GM21619 (cell line): Measurements from ENCODE around the gene DYNLRB1.
"Not testable (repeated sequence)": the region's sequence is repeated elsewhere in the genome, so short reads cannot be mapped to it uniquely, and the experiment has no call there.

Source experiments
- ATAC-seq: cut with Tn5 transposase; IDR thresholded peaks from one replicate; pipeline ENCODE4 v1.9.1; 2021; ENCODE audit not compliant: unreplicated experiment

The DYNLRB1 gene

DNA sequence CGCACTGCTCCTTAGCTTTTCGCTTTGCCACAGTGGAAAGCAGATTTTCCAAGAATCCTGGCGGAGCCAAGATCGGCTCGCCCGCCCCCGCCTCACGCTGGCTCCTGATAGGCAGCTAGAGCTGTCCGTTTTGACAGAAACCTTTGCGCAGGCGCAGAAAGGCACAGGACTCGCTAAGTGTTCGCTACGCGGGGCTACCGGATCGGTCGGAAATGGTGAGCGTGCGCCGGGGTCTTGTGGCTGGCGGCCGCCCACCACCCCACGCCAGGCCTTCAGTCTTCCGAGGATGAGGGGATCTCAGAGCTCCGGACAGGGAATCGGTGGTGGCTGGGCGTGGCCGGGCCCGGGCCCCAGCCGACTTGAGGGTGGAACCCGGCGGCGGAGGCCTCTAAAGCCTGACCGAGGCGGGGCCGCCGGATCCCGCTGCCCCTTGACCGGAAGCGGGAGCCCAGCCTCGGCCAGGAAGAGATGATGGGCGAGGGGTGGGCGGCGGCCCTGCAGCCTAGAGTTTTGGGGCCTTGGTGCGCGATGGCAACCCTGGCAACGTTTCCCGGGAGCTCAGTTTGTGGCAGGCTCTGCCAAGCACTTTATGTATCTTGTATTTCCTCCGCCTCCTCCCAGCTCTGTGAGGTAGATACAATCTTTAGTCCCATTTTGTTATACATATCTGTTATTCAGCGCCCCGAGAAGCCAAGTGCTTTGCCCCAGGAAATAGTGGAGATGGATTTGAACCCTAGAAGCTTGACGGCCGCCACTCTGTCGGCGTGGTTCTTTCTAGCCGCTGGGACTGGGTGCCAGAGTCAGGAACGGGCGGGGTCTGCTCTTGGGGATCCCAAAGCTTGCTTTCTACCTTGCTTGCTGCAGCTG, at the start of gene DYNLRB1:
Gene DYNLRB1, plus strand, starts transcription at position 176 of the 867 bp plus-strand sequence. Its CDS starts 37 bp downstream, at position 213.
- ATAC-seq: peak; percentile 67

DNA sequence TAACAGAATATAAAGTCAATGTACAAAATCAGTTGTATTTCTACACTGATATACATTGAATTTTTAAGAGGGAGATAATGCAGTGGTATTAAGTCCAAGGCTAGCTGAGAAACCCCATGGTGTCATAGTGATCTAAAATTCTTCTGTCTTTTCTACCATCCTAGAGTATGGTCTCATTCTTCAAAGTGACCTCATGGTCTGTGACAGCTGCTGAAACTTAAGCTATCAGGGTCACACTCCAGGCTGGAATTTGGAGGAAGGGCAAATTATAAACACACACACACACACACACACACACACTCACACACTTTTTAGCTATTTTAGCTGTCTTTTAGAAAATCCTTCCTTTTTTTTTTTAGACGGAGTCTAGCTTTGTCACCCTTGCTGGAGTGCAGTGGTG, 47.3 kb upstream of the DYNLRB1 start:
- ATAC-seq: no peak

DNA sequence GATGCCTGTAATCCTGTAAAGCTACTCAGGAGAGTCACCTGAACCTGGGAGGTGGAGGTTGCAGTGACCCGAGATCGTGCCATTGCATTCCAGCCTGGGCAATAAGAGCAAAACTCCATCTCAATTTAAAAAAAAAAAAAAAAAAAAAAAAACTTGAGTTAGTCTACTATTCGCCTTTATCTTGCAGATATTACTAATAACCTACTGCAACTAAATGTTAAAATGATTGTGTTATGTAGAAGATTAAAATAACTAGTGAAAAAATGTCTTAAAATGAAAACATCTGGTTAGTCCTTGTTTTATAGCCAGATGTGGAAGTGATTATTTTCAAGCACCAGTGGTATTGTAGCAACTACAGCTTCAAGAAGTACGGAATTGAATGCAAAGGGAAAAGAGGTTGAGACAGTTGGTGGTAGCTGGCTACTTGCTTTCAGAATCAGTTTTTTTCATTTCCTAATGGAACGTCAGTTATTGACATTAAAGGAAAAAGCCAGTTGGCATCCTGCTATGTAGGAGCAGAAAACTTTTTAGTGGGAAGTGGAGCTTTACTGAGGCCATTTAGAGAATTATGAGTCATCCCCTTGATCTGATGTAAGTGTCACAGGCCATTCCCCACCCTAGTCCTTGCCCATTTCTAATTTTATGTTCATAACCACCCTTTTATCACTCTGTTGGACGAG, 43.8 kb upstream of the DYNLRB1 start:
- ATAC-seq: no peak

DNA sequence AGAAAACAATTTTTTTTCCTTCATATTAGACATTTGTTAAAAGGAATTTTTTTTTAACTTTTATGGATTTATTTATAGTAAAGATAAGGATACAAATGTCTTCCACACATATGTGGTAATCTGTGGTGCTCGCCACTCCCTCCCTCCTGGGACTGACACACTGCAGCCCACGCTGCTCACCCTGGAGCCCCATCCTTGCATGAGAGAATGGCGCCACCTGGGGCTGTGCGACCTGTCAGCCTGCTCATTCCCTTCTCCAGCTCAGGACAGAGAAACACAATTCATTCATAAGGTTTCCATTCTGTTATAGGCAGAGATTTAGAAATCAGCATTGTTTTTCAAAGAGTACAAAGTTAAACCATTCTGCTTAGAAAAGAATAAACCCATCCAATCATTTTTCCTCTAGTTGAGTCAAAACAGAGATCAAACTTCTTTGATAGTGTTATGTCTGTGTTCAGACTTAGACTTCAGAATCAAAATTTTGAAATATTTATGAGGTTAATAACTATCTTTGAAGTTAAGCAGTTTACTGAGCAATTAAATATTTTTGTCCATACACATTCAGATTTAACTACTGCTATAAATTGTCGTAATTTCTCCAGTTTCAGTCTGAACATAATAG, 42.8 kb upstream of the DYNLRB1 start:
- ATAC-seq: no peak

DNA sequence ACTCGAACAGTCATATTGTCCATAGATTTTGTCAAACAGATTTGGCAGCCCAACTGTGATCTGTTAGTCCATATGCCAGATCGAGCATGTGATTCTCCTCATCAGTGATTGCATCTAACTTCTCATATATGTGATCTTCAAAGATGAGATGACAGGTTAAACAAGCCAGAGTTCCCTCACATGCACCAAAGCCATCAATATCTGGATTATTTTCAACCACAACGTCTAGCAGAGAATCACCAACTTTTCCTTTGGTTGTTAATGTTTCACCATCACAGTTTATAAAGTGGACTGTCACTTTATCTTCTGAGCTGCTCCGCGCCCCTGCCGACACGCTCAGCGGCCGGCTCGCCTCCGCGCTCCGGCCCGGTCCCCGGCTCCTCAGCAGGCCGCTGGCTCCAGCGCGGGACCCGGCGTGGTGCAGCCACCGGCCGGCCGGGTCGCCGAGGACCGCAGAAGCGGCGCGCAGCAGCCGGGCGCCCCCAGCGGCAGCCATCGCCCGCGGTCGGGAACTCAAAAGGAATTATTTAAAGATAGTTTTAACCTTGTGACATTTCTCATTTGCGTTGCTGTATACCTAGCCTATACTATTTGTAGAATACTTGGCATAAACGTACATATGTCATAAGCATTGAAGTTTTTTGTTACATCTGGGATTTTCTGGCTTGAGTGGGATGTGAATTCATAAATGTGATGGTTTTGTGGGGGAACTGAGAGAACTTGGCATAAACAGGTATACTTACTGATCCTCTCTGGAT, 40.1 kb upstream of the DYNLRB1 start:
- no peak for ATAC-seq

DNA sequence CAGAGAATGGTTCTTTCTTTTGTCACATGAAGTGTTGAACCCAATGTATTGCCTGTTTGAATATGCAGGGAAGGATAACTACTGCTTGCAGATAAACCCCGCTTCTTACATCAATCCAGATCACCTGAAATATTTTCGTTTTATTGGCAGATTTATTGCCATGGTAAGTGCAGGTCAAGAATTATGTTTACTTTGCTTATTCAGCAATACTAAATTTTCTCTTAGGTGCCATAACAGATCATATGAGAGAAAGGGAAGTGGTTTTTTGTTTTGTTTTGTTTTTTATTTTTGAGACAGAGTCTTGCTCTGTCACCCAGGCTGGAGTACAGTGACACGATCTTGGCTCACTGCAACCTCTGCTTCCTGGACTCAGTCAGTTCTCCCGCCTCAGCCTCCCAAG, 36.6 kb upstream of the DYNLRB1 start:
- no peak for ATAC-seq

DNA sequence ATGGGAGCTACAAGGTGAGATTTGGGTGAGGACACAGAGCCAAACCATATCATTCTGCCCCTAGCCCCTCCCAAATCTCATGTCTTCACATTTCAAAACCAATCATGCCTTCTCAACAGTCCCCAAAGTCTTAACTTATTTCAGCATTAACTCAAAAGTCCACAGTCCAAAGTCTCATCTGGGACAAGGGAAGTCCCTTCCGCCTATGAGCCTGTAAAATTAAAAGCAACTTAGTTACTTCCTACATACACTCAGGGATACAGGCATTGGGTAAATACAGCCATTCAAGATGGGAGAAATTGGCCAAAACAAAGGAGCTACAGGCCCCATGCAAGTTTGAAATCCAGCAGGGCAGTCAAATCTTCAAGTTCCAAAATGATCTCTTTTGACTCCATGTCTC, 34.1 kb upstream of the DYNLRB1 start:
- ATAC-seq: not testable (repeated sequence)

DNA sequence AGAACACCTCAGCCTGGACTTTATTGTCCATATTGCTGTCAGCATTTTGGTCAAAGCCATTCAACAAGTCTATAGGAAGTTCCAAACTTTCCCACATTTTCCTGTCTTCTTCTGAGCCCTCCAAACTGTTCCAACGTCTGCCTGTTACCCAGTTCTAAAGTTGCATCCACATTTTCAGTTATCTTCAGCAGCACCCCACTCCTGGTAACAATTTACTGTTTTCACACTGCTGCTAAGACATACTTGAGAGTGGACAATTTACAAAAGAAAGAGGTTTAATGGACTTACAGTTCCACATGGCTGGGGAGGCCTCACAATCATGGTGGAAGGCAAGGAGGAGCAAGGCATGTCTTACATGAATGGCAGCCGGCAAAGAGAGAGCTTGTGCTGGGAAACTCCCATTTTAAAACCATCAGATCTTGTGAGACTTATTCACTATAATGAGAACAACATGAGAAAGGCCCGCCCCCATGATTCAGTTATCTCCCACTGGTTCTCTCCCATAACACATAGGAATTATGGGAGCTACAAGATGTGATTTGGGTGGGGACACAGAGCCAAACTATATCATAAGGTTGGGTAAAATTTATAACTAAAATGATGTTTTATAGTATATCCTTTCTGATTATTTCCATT, 32.5 kb upstream of the DYNLRB1 start:
- not testable (repeated sequence) for ATAC-seq

DNA sequence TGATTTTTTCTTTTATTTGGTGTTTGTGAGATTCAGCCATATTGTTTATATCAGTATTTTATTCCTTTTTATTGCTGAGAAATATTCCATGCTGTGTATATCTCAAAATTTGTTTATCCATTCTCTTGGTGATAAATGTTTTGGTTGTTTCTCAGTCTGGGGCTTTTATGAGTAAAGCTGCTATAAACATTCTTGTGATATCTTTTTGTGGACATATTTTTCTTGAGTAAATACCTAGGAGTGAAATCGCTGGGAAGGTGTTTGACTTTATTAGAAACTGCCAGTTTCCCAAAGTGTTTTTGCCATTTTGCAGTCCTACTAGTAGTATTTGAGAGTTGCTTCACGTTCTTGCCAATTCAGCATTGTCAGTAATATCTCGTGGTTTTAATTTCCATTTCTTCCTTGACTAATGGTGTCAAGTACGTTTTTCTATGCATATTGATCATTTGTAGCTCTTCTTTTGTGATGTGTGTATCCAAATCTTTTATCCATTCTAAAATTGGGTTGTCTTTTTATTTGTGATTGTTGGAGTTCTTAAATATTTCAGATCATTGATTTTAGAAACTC, 31.1 kb upstream of the DYNLRB1 start:
- no peak for ATAC-seq

DNA sequence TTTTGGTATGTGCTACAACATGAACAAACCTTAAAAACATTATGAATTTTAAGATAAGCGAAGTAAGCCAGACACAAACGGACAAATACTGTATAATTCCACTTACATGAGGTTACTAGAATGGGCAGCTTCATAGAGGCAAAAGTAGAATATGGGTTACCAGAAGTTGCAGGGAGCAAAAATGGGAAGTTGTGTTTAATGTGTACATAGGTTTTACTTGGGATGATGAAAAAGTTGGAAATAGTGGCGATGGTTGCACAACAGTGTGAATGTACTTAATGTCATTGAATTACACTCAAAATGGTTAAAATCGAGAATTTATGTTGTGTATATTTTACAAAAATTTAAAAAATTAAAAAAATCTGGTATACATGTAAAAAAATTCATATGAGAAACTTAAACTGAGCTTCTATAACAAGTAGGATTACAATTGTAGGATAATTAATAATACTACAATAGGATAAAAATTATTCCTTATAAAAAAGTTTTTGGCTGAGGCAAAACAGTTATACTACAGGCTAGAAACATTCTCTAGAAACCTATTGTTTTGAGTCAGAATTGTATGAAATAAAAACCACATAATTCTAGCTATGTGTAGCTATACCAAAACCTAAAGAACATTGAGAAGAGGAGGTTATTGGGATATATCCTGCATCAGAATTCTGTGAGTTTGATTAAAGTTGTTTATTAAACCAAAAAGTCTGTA, 24.8 kb upstream of the DYNLRB1 start:
- ATAC-seq: no peak

DNA sequence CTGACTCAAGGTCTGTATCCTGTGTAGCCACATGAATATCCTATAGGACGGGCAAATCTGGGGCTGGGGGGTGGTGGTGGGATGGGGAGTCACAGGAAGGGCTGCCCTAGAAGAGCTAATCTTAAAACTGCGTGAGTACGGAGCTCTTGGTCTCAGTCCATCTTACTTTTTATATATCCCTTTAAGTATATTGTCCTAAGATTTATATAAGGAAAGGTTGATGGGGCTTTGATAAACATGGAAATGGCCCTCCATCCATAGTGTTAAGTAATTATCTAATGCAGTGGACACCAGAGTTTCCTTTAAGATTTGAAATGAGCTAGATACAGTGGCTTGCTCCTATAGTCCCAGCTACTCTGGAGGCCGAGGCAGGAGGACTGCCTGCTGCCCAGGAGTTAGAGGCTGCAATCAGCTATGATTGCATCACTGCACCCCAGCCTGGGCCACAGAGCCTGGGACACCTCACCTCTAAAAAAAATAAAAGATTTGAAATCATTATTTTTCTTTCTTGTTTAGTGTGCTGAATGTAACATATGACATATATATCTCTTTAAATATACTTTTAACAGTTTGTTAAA, 24.2 kb upstream of the DYNLRB1 start:
- no peak for ATAC-seq

DNA sequence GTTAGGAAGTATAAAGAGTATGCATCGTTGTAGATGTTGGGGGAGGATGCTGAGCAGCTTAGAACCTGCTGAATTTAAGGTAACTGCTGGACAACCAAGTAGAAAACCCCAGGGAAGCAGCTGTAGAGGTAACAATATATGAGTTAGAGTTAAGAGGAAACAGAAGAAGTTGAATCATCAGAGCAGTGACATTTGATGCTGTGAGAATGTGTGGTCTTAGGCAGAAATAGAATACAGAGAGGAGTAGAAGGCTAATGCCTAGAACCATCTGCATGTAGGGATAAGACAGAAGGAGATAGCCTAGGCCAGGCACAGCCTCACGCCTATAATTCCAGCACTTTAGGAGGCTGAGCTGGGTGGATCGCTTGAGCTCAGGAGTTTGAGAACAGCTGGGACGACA, 22.6 kb upstream of the DYNLRB1 start:
- ATAC-seq: no peak

DNA sequence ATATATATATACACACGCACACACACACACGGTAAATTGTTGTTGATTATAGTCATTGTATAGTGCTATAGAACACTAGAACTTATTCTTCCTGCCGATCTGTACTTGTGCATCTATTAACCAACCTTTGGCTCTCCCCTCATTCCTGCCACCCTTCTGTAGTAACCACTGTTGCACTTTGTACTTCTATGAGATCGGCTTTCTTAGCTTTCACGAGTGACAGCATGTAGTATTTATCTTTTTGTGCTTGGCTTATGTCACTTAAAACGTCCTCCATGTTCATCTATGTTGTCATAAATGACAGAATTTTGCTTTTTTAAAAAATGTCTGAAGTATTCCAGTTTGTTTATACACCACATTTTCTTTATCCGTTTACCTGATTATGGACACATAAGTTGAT, 20.9 kb upstream of the DYNLRB1 start:
- ATAC-seq: no peak

DNA sequence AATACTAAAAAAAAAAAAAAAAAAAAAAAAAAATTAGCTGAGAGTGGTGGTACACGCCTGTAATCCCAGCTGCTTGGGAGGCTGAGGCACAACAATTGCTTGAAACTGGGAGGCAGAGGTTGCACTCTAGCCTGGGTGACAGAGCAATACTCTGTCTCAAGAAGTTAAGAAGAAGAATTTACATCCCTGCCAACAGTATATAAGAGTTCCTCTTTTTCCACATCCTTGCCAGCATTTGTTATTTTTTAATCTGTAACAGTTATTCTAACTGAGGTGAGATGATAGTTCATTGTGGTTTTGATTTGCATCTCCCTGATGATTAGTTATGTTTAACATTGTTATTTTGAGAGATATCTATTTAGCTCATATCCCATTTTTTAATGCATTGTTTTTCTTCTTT, 20.3 kb upstream of the DYNLRB1 start:
- no peak for ATAC-seq

DNA sequence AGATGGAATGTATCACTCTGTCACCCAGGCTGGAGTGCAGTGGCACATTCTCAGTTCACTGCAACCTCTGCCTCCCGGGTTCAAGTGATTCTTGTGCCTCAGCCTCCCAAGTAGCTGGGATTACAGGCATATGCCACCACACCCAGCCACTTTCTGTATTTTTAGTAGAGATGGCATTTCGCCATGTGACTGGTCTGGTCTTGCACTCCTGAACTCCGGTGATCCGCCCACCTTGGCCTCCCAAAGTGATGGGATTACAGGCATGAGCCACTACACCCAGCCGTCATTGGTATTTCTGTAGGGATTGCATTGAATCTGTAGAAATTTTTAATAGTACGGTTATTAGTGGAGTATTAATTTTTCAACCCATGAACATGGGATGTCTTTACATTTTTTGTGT, 18.6 kb upstream of the DYNLRB1 start:
- ATAC-seq: not testable (repeated sequence)

DNA sequence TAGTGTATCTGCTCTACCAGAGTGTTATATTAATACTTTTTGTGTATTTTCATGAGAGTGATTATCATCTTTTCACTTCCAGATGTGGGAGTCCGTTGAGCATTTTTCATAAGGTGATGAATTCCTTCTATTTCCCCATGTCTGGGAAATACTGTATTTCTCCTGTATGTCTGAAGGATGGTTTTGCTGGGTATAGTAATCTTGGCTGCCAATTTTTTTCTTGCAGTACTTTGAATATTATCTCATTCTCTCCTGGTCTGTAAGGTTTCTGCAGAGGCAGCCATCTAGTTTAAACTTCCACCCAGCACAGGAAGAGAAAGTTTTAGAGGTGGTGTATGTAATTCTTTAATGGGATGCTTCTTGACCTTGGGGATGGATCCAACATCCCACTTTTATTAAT, 15.4 kb upstream of the DYNLRB1 start:
- no peak for ATAC-seq

DNA sequence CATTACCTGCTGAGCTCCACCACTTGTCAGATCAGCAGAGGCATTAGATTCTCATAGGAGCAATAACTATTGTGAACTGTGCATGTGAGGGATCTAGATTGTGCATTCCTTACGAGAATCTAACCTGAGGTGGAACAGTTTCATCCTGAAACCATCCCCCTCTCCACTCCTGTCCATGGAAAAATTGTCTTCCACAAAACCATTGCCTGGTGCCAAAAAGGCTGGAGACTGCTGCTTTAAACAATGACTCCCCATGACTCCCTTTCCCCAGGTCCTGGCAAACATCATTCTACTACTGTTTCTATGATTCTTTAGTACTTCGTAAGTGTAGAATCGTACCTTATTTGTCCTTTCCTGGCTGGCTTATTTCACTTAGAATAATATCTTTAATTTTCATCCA, 9.7 kb upstream of the DYNLRB1 start:
- ATAC-seq: no peak

DNA sequence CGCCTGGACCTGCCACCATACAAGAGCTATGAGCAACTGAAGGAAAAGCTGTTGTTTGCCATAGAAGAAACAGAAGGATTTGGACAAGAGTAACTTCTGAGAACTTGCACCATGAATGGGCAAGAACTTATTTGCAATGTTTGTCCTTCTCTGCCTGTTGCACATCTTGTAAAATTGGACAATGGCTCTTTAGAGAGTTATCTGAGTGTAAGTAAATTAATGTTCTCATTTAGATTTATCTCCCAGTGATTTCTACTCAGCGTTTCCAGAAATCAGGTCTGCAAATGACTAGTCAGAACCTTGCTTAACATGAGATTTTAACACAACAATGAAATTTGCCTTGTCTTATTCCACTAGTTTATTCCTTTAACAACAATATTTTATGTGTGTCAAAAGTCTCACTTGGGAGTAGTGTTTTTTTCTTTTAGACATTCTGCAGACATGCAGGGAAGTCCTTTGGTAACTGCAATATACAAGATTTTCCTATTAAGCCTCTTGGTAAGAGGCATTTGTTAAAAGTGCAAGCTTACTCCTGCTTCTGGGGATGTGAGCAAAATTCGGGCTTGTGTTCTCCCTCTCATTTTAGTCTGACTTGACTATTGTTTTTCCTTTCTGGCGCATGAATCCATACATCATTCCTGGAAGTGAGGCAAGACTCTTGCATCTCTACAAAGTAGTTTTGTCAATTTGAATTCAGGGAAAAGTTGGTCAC, 8.4 kb upstream of the DYNLRB1 start:
- no peak for ATAC-seq

DNA sequence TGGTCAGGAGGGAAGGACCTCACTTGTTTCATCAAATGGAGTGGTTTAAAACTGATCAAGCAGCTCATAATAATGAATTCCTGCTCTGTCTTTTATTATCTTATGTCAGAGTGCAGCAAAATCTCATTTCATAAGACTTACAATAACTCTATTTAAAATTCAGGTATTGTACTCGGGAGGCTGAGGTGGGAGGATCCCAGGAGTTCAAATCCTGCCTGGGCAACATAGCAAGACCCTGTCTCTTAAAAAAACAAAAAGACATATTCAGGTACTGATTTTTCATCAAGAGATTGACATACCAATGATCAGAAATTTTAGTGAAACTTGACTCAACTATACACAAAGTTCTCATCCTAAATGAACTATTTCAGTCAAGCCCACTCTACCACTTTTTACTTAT, 5.6 kb upstream of the DYNLRB1 start:
- no peak for ATAC-seq
